Transverse colon (tissue), 4 donors: Measurements from ENCODE around the gene IL20.

ENCODE experiments used
- CTCF ChIP-seq, 5 experiments: fragments of 200-600 bp in 3 of 5; fragments of 450-650 bp in 2 of 5; sonication (generic) in 3 of 5; IDR thresholded peaks; 1 replicate in 2 of 5; 2 replicates in 3 of 5; pipeline ENCODE4 v1.5.1; 2016 to 2017; ENCODE audit warnings: antibody characterized with exemption in 5 of 5, inconsistent platforms in 3 of 5, mild to moderate bottlenecking in 2 of 5, moderate library complexity in 1 of 5
- EP300 ChIP-seq: sonication (generic); formaldehyde crosslinking; IDR thresholded peaks from one replicate; pipeline ENCODE4 v1.6.1; 2017; ENCODE audit warnings: antibody characterized with exemption, low read depth
- POLR2A ChIP-seq: fragments of 450-650 bp; IDR thresholded peaks from one replicate; pipeline ENCODE4 v1.6.1; 2016; ENCODE audit warnings: antibody characterized with exemption, mild to moderate bottlenecking, moderate library complexity
- POLR2AphosphoS5 ChIP-seq, 3 donors: sonication (generic); formaldehyde crosslinking; IDR thresholded peaks; one replicate each; pipeline ENCODE4 v1.6.1; 2016; ENCODE audit warnings: antibody characterized with exemption in 3 of 3

GRCh38 chr1:206880314-206880713 lies 14.9 kb downstream of the IL20 start:
- no peak for TF ChIP-seq CTCF (IDR thresholded peaks at IDR 0.05)
- TF ChIP-seq POLR2A, result no peak
- no peak for TF ChIP-seq POLR2AphosphoS5 (IDR thresholded peaks at IDR 0.05)
- TF ChIP-seq EP300, result no peak
